Right lobe of liver (tissue), 6 donors: ENCODE measurements around the gene ACSS1. TPM values are rescaled to one million over a fixed set of nuclear protein-coding genes. Genes with fewer than 3 reads are reported as not detected.

ENCODE experiments used
- ATAC-seq, 4 donors: fragments of 200-7000 bp; cut with Tn5 transposase; one replicate each; pipeline ENCODE4 v1.9.1; 2020; ENCODE audit warnings: mild to moderate bottlenecking in 4 of 4, moderate library complexity in 4 of 4
- DNase-seq, 3 donors: peaks; one replicate each; pipeline ENCODE4 v3.0.0-alpha.2; 2020
- H3K27ac ChIP-seq, 3 donors: fragments of 200-600 bp; one replicate each; pipeline ENCODE4 v1.8.0; 2022
- H3K27me3 ChIP-seq, 2 donors: fragments of 200-600 bp; one replicate each; pipeline ENCODE4 v1.8.0; 2022
- H3K36me3 ChIP-seq, 4 donors: fragments of 200-600 bp; sonication (generic) in 1 of 4; one replicate each; pipeline versions ENCODE4 v1.5.1 to v1.8.0; 2017 to 2022; ENCODE audit warnings: control low read depth in 1 of 4
- H3K4me1 ChIP-seq, 4 donors: fragments of 200-600 bp; sonication (generic) in 1 of 4; one replicate each; pipeline versions ENCODE4 v1.5.1 to v1.8.0; 2017 to 2022; ENCODE audit warnings: control low read depth in 1 of 4
- H3K4me3 ChIP-seq, 3 donors: fragments of 200-600 bp; one replicate each; pipeline ENCODE4 v1.8.0; 2022
- H3K9me3 ChIP-seq, 4 donors: fragments of 200-600 bp; sonication (generic) in 1 of 4; one replicate each; pipeline versions ENCODE4 v1.5.1 to v1.8.0; 2017 to 2022; ENCODE audit warnings: control low read depth in 1 of 4
- POLR2A ChIP-seq: fragments of 450-650 bp; IDR thresholded peaks from one replicate; pipeline ENCODE4 v1.6.1; 2017; ENCODE audit warnings: antibody characterized with exemption, mild to moderate bottlenecking
- WGBS: methylation state at CpG from one replicate; pipeline ENCODE4 v1.1.6; 2018; ENCODE audit warnings: low coverage, low lambda C conversion rate; ENCODE audit not compliant: insufficient coverage; ENCODE audit errors: missing lambda C conversion rate; 5-methylcytosine and 5-hydroxymethylcytosine counted together
- intact Hi-C, 2 donors: fragments of 100-400 bp; cut with DNase I; formaldehyde crosslinking; loops; one replicate each; pipeline versions ENCODE4 v1.11.2 to v1.14.1; 2022
- total RNA-seq, 6 experiments: library from RNA; depleted of rRNA in 2 of 6; stranded (reverse); fragments of >200 nt in 2 of 6; fragmentation: NEBNext Ultra II Directional in 3 of 6; extraction: Animal tissue kit (Norgen Biotek cat#: 25700) in 3 of 6; gene quantifications; one replicate each; pipeline versions ENCODE4 v1.1.0 to v1.2.4, GENCODE V29; 2016 to 2023
- TF ChIP-seq, protein P1 (sequence below), 4 donors: fragments of 200-600 bp in 3 of 4; fragments of 450-650 bp in 1 of 4; IDR thresholded peaks; one replicate each; pipeline versions ENCODE4 v1.5.1 to v1.8.0; 2016 to 2022; ENCODE audit warnings: antibody characterized with exemption in 4 of 4, mild to moderate bottlenecking in 2 of 4
- donor health status: DM: no; HTN: yes; CAD: no.
- donor health status: DM: no; HTN: no; CAD: no.
- donor health status: DM: no; HTN: no; CAD: no.
- donor health status: DM: no; HTN: yes; CAD: no.
- donor health status: DM: no; HTN: yes; CAD: no.

ACSS1 gene
- total RNA-seq, 6 experiments from 2014 or later = 3.5 to 9.1 (median 6.3) TPM

DNA sequence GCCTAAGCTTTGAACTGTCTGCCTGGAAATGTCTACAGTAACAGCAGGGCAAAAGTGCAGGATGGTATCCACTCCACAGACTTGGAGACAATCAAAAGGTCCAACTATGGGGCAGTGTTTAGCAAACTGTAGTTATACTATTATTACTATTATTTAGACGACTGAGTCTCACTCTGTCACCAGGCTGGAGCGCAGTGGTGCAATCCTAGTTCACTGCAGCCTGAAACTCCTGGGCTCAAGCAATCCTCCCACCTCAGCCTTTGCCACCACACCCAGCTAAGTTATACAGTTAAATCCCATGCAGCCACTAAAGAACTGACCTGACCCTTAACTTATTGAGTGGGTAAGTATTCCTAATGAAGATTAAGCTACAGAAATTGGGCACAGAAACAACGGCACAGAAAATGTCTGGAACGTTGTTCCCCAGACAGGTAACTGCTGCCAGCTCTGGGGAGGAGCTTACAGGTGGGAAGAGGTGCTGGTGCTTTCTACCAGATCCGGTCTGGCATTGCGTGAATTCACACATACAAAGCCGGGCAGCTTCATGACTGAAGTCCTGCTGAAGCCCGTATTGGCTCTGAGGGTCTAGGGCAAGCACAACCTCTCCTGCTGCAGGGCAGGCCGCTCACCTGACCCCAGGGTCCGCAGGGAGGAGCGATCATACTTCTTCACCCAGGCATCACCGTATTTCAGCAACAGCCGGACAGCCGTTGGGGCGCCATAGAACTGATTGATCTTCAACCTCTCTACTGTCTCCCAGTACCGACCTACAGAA lies 38.4 kb downstream of the ACSS1 start:
- ATAC-seq = no peak

DNA sequence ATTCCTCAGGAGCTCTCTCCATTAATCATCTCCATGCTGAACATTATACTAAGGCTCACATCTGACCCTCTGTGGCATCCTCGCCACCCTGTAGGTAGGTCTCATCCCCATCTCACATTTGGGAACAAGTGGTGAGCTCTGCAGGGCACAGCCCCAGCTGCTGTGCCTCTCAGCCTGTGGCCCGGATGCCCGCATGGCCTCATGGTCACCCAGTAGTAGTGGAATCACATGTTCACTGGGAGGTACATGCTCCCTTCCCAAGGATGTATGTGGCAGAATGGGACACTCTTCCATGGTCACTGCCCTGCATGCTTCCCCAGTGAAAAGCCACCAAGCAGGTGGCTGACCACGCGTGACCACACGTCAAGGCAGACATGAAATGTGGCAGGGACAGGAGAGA lies 39.1 kb downstream of the ACSS1 start:
- TF ChIP-seq, protein P1, sequence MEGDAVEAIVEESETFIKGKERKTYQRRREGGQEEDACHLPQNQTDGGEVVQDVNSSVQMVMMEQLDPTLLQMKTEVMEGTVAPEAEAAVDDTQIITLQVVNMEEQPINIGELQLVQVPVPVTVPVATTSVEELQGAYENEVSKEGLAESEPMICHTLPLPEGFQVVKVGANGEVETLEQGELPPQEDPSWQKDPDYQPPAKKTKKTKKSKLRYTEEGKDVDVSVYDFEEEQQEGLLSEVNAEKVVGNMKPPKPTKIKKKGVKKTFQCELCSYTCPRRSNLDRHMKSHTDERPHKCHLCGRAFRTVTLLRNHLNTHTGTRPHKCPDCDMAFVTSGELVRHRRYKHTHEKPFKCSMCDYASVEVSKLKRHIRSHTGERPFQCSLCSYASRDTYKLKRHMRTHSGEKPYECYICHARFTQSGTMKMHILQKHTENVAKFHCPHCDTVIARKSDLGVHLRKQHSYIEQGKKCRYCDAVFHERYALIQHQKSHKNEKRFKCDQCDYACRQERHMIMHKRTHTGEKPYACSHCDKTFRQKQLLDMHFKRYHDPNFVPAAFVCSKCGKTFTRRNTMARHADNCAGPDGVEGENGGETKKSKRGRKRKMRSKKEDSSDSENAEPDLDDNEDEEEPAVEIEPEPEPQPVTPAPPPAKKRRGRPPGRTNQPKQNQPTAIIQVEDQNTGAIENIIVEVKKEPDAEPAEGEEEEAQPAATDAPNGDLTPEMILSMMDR (IDR thresholded peaks at IDR 0.05) = no peak
- DNase-seq = peak in 1 of 3 donors; percentile 28
- H3K9me3 ChIP-seq = no peaks in the 10 kb centered on the region
- H3K27ac ChIP-seq = no peak overlapping the region
- intact Hi-C loops = no loop called here
- 86% methylated on average over 1 of the region's 6 CpGs for WGBS
- no peaks in the 10 kb centered on the region for H3K36me3 ChIP-seq
- no peaks in the 10 kb centered on the region for H3K27me3 ChIP-seq
- H3K4me1 ChIP-seq = peaks cover 0 to 8% (median 1%) of the 10 kb centered on the region in 4 donors
- no peak overlapping the region for H3K4me3 ChIP-seq
- no peak for ATAC-seq

More for the DNA sequence above, 38.4 kb downstream of the ACSS1 start:
- no peaks in the 10 kb centered on the region for H3K9me3 ChIP-seq
- DNase-seq = peak in 2 of 3 donors; percentile 2 to 36
- no peak overlapping the region for H3K27ac ChIP-seq
- H3K27me3 ChIP-seq = no peaks in the 10 kb centered on the region
- no peak overlapping the region for H3K4me3 ChIP-seq
- peaks cover 0 to 8% (median 1%) of the 10 kb centered on the region in 4 donors for H3K4me1 ChIP-seq
- intact Hi-C loops = no loop called here
- TF ChIP-seq, protein P1 (IDR thresholded peaks at IDR 0.05) = no peak
- TF ChIP-seq POLR2A = no peak
- no peaks in the 10 kb centered on the region for H3K36me3 ChIP-seq
- 86% methylated on average over 4 of the region's 16 CpGs for WGBS

DNA sequence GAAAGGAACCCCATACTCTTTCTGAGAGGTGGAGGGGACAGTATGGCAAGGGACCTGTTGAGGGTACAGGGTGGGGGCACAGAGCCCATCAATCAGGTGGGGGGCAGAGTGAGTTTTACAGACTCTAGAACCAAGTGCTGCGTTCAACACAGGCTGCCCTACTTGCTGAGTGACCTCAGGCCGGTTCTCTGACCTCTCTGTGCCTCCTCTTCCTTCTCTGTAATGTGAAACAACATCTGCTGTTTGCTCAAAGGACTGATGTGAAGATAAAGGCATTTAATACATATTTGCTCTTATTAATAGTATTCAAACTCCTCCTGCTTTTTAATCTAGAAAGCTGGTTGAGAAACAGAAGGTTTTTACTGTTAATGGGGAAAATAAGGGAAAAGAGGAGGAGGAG lies 39.5 kb downstream of the ACSS1 start:
- TF ChIP-seq, protein P1 (IDR thresholded peaks at IDR 0.05) = no peak
- H3K36me3 ChIP-seq = no peaks in the 10 kb centered on the region

DNA sequence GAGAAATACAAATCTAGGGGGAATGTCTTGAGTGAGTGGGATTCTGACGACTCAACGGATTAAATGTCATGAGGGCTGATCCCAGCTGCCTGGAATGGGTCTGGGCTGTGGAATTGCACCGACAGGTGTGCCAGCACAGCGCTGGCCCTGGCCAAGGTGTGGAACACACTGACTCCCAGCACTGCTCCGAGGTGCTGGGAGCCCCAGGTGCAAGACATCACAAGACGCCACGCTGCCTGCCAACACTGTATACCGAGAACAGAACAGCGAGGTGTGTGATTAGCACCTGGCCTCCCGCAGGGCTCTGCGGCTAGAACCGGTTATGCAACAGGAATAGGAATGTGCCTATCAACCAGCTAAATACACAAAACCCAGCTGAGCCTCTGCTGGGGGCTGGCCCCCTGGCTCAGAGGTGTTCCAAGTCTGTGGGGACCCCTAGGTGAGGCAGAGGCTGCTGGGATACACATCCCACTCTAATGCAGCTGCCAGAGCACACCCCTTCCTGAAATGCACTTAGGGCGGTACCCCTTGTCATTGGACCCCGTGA lies 40.6 kb downstream of the ACSS1 start:
- 0% methylated on average over 2 of the region's 14 CpGs for WGBS
- DNase-seq (peak in 2 of 3 donors; percentile 46 to 63), ATAC-seq (peak; percentile 73 to 89 (median 82))
- intact Hi-C loops = no loop called here
- H3K9me3 ChIP-seq = no peaks in the 10 kb centered on the region
- no peaks in the 10 kb centered on the region for H3K27me3 ChIP-seq
- no peaks in the 10 kb centered on the region for H3K36me3 ChIP-seq
- H3K4me1 ChIP-seq = peaks cover 0 to 15% (median 2%) of the 10 kb centered on the region in 4 donors
- H3K27ac ChIP-seq = no peak overlapping the region
- H3K4me3 ChIP-seq = no peak overlapping the region
- TF ChIP-seq, protein P1 (IDR thresholded peaks at IDR 0.05) = no peak
- no peak for TF ChIP-seq POLR2A

More for the DNA sequence above, 39.5 kb downstream of the ACSS1 start:
- Histone ChIP-seq H3K9me3 (no peaks in the 10 kb centered on the region), H3K4me3 (no peak overlapping the region), H3K4me1 (peaks cover 0 to 8% (median 1%) of the 10 kb centered on the region in 4 donors), H3K27me3 (no peaks in the 10 kb centered on the region), H3K27ac (no peak overlapping the region)
- intact Hi-C loops = no loop called here
- ATAC-seq (no peak), DNase-seq (peak in 1 of 3 donors; percentile 21)
- 80% methylated on average over 1 of the region's 2 CpGs for whole genome bisulfite sequencing
